Measurements from ENCODE around the gene CAVIN2. TPM values are rescaled to one million over a fixed set of nuclear protein-coding genes. Genes with fewer than 3 reads are reported as not detected.

CAVIN2 gene
- total RNA-seq, 1 experiment from 2014 or later, result not detected

- H3K4me3 ChIP-seq (ENCODE audit: low read depth, low read length), result no peak overlapping the region
- H3K27me3 ChIP-seq (replicated peaks; ENCODE audit: control insufficient read depth, insufficient read depth, low read length), result no peaks in the 10 kb centered on the region
- no peaks in the 10 kb centered on the region for H3K4me1 Mint-ChIP-seq (ENCODE audit: low read depth, unreplicated experiment)
- H3K36me3 Mint-ChIP-seq (ENCODE audit: insufficient read depth, unreplicated experiment), result no peaks in the 10 kb centered on the region
- no peak overlapping the region for H3K27ac Mint-ChIP-seq (ENCODE audit: unreplicated experiment)
- H3K27me3 Mint-ChIP-seq (ENCODE audit: insufficient read depth, unreplicated experiment), result peaks cover 11% of the 10 kb centered on the region
- no peak for DNase-seq
- CTCF ChIA-PET, result no interaction called here
- no peaks in the 10 kb centered on the region for H3K9me3 ChIP-seq
- no peaks in the 10 kb centered on the region for H3K4me1 ChIP-seq
- H3K36me3 ChIP-seq (ENCODE audit: control insufficient read depth, insufficient read depth, low read length), result no peaks in the 10 kb centered on the region
- H3K4me3 Mint-ChIP-seq (ENCODE audit: unreplicated experiment), result no peak overlapping the region
- BruUV-seq (replicated peaks), result no TSS peak
- H3K9me3 Mint-ChIP-seq (ENCODE audit: unreplicated experiment), result no peaks in the 10 kb centered on the region
- intact Hi-C loops (cut with micrococcal nuclease; ENCODE audit: unreplicated experiment), result no loop called here
- POLR2A ChIA-PET, result no interaction called here
- no peak for TF ChIP-seq CTCF (IDR thresholded peaks at IDR 0.05; ENCODE audit: insufficient read depth in 1 of 2, low read depth in 1 of 2, low read length in 1 of 2, severe bottlenecking in 1 of 2, unreplicated experiment in 1 of 2)
Measured at GRCh38 chr2:191824398-191824797, 22.5 kb downstream of the CAVIN2 start.

- no peak overlapping the region for H3K4me3 Mint-ChIP-seq (ENCODE audit: unreplicated experiment)
- ChIA-PET POLR2A (no interaction called here), CTCF (no interaction called here)
- H3K4me1 Mint-ChIP-seq (ENCODE audit: low read depth, unreplicated experiment), result no peaks in the 10 kb centered on the region
- Histone ChIP-seq H3K4me1 (no peaks in the 10 kb centered on the region), H3K9me3 (no peaks in the 10 kb centered on the region), H3K36me3 (ENCODE audit: control insufficient read depth, insufficient read depth, low read length) (no peaks in the 10 kb centered on the region), H3K4me3 (ENCODE audit: low read depth, low read length) (no peak overlapping the region), H3K27me3 (replicated peaks; ENCODE audit: control insufficient read depth, insufficient read depth, low read length) (no peaks in the 10 kb centered on the region)
- H3K9me3 Mint-ChIP-seq (ENCODE audit: unreplicated experiment), result no peaks in the 10 kb centered on the region
- H3K27me3 Mint-ChIP-seq (ENCODE audit: insufficient read depth, unreplicated experiment), result peaks cover 18% of the 10 kb centered on the region
- no peak for TF ChIP-seq CTCF (IDR thresholded peaks at IDR 0.05; ENCODE audit: insufficient read depth in 1 of 2, low read depth in 1 of 2, low read length in 1 of 2, severe bottlenecking in 1 of 2, unreplicated experiment in 1 of 2)
- DNase-seq, result no peak
- H3K27ac Mint-ChIP-seq (ENCODE audit: unreplicated experiment), result no peak overlapping the region
- BruUV-seq (replicated peaks), result no TSS peak
- no peaks in the 10 kb centered on the region for H3K36me3 Mint-ChIP-seq (ENCODE audit: insufficient read depth, unreplicated experiment)
- intact Hi-C loops (cut with micrococcal nuclease; ENCODE audit: unreplicated experiment), result no loop called here
Measured at GRCh38 chr2:191821078-191821477, 25.8 kb downstream of the CAVIN2 start.

- no peak overlapping the region for H3K4me3 Mint-ChIP-seq (ENCODE audit: unreplicated experiment)
- POLR2A ChIA-PET, result no interaction called here
- Histone ChIP-seq H3K9me3 (no peaks in the 10 kb centered on the region), H3K27me3 (replicated peaks; ENCODE audit: control insufficient read depth, insufficient read depth, low read length) (no peaks in the 10 kb centered on the region), H3K36me3 (ENCODE audit: control insufficient read depth, insufficient read depth, low read length) (no peaks in the 10 kb centered on the region), H3K4me1 (no peaks in the 10 kb centered on the region), H3K4me3 (ENCODE audit: low read depth, low read length) (no peak overlapping the region)
- intact Hi-C loops (cut with micrococcal nuclease; ENCODE audit: unreplicated experiment), result no loop called here
- no peaks in the 10 kb centered on the region for H3K4me1 Mint-ChIP-seq (ENCODE audit: low read depth, unreplicated experiment)
- no TSS peak for BruUV-seq (replicated peaks)
- no peak for TF ChIP-seq CTCF (IDR thresholded peaks at IDR 0.05; ENCODE audit: insufficient read depth in 1 of 2, low read depth in 1 of 2, low read length in 1 of 2, severe bottlenecking in 1 of 2, unreplicated experiment in 1 of 2)
- DNase-seq, result no peak
- CTCF ChIA-PET, result interaction anchor here (0.6 kb wide), 1 partner anchor 82 kb away, joined by 3 read pairs; no protein-coding TSS in a partner anchor
- H3K36me3 Mint-ChIP-seq (ENCODE audit: insufficient read depth, unreplicated experiment), result no peaks in the 10 kb centered on the region
- no peak overlapping the region for H3K27ac Mint-ChIP-seq (ENCODE audit: unreplicated experiment)
- no peaks in the 10 kb centered on the region for H3K9me3 Mint-ChIP-seq (ENCODE audit: unreplicated experiment)
- peaks cover 18% of the 10 kb centered on the region for H3K27me3 Mint-ChIP-seq (ENCODE audit: insufficient read depth, unreplicated experiment)
Measured at GRCh38 chr2:191818725-191819350, 28.1 kb downstream of the CAVIN2 start.
